ENCODE results near the gene RBM44. TPM values are rescaled to one million over a fixed set of nuclear protein-coding genes. Genes with fewer than 3 reads are reported as not detected.
"Not testable (repeated sequence)": the region's sequence is repeated elsewhere in the genome, so short reads cannot be mapped to it uniquely, and the experiment has no call there.

The RBM44 gene
- total RNA-seq, 1 donor from 2014 or later = 1.2 TPM

DNA sequence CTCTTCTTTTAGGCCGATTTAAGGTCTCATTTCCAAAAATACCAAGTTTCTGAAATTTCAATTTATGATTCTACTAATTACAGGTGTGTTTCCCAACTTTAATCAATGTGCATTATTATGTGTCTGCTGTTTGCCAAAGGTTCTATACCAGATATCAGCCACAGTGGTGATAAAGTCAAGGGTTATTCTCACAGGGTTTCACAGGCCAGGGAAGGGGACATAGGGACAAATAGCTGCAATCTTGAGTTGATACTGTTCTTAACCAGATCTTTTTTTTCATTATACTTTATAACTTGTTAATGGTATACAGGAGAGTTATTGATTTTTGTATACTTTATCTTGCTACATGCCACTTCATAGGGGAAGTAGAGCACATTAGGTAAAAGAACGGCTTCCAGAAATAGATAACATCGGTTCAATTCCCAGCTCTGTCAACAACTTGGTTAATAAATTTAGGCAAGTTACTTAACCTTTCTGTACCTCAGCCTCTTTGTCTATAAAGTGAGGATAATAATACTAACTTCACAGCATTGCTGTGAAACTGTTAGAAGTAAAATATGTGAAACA lies 28.9 kb downstream of the RBM44 start:
- ATAC-seq (no peak), DNase-seq (ENCODE audit: low spot score) (no peak)
- intact Hi-C loops (cut with DNase I) = no loop called here

DNA sequence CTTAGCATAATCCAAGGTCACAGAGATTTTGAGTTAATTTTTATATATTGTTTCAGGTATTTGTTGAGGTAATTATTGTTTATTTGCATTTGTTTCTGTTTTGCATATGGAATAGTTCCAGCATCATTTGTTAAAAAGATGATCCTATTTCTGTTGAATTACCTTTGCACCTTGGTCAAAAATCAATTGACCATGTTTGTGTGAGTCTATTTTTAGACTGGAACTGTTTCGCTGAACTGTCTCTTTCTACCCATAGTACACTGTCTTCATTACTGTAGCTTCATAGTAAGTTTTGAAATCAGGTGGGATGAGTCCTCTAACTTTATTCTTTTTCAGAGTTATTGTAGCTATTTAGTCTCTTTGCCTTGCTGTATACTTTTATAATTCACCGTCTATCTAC lies 31.9 kb downstream of the RBM44 start:
- DNase-seq (ENCODE audit: low spot score) = no peak
- no peak for ATAC-seq
- intact Hi-C loops (cut with DNase I) = no loop called here

DNA sequence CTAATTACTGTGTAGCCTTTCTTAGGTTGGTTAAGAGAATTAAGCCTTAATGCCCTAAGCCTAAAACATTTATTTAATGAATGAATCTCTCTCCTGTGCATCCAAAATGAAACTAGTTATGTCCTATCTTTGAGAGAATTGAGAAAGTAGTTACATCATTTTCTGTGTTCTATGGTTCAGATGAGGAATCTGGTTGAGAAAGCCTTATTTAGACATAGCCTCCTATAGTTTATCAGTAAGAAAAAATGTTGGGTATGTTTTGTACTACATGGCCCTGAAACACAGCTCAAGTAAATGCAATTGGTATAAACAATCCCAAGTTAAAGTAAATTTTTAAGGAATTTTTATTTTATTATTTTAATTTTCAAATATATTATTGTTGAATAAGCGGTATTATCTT lies 35.0 kb downstream of the RBM44 start:
- DNase-seq (ENCODE audit: low spot score) (no peak), ATAC-seq (no peak)
- intact Hi-C loops (cut with DNase I) = no loop called here

DNA sequence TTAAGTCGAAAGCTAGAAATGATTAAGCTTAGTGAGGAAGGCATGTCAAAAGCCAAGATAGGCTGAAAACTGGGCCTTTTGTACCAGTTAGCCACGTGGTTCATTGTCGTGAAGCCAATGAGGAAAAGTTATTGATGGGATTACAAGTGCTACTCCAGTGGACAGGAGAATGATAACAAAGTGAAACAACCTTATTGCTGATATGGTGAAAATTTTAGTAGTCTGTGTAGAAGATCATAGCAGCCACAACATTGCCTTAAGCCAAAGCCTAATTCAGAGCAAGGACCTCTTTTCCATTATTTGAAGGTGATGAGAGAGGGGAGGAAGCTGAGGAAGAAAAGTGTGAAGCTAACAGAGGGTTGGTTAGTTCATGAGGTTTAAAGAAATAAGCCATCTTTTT lies 36.8 kb downstream of the RBM44 start:
- intact Hi-C loops (cut with DNase I) = no loop called here
- DNase-seq (ENCODE audit: low spot score) (no peak), ATAC-seq (no peak)

DNA sequence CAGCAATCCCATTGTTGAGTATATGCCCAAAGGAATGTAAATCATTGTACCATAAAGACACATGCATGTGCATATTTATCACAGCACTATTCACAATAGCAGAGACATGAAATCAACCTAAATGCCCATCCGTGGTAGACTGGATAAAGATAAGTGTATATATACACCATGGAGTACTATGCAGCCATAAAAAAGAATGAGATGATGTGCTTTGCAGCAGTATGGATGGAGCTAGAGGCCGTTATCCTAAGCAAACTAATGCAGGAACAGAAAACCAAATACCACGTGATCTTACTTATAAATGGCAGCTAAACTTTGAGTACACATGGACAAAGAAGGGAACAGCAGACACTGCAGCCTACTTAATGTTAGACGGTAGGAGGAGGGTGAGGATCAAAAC lies 42.5 kb downstream of the RBM44 start:
- ATAC-seq = no peak
- intact Hi-C loops (cut with DNase I) = no loop called here
- no peak for DNase-seq (ENCODE audit: low spot score)

DNA sequence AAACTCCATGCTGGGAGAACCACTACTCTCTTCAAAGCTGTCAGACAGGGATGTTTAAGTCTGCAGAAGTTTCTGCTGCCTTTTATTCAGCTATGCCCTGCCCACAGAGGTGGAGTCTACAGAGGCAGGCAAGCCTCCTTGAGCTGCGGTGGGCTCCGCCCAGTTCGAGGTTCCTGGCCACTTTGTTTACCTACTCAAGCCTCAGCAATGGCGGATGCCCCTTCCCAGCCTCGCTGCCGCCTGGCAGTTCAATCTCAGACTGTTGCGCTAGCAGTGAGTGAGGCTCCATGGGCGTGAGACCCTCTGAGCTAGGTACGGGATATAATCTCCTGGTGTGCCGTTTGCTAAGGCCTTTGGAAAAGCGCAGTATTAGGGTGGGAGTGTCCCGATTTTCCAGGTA lies 50.4 kb downstream of the RBM44 start:
- ATAC-seq; intact Hi-C loops (cut with DNase I); DNase-seq (ENCODE audit: low spot score): not testable (repeated sequence)

DNA sequence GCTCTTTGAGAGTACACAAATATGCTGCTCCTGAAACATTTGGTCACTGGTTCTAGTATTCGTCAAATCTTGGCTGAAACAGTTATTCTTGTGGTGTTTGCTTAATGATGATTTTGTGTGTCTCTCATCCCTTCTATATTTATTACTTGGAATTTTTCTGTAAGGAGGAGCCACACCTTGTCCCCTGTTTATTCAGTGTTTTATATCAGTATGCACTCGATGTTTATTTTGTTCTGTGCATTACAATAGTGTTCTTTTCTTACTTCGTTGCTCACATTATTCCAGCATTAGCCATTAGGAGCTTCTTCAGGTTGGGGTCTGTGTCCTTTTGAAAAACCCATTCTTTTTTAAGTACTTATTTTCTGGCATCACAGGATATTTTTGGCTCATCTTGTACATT lies 55.7 kb downstream of the RBM44 start:
- ATAC-seq = no peak
- intact Hi-C loops (cut with DNase I) = no loop called here
- no peak for DNase-seq (ENCODE audit: low spot score)

DNA sequence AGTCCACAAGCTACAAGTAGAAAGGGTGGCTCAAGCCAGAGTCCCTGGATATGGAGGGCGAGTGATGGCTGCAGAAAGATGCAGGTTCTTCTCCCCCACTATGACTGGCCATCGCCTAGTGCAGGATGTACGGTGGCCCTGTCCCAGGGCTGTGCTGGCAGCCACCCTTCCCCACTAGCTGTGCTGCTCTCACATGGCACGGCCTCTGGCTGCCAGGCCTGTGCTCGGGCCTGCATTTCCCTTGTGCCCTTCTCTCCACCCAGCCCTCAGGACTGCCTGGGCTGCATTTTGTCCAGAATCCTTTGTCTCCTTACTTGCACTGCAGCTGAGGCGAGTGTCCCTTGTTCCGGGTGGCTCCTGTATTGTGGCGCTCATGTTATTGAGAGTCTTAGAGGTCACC lies 59.2 kb downstream of the RBM44 start:
- no peak for DNase-seq (ENCODE audit: low spot score)
- no peak for ATAC-seq
- intact Hi-C loops (cut with DNase I) = loop anchor here (5.0 kb wide), 1 partner anchor 405 kb away; no protein-coding TSS in a partner anchor

DNA sequence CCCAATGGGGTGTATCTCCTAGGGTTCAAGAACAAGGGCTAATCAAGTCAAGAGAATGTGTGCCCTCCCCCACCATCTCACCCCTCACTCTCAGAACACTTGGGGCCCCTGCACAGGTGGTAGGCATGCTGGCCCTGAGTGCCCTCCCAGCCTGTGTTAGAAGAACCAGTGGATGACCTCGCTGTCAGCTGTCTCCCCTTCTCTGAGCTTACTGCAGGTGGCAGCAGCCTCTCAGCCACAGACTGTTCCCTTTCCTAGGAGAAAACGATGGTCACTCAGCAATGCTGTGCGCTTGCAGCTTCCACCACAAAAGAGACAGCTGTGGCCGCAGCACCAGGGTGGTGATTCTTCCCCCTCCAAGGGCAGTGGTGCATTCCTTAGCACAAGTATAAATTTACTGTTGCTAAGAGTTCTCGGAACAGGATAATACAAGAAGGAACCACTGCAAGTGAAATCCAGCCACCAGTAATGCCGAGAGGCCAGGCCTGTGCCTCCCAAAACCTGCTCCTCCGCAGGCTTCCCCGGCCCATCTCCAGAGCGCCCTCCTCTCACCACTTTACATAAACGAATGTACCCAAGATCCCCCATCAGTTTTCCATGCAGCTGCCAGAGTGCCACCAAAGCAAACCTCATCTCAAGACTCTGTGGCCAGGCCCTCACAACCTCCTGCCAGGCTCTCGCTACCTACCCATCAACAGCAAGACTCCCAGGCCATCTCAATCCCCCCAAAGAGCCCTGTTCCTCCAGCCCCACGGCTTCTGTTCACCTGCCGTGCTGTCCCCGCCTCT lies 59.9 kb downstream of the RBM44 start:
- peak; percentile 92 for ATAC-seq
- intact Hi-C loops (cut with DNase I) = loop anchor here (5.0 kb wide), 1 partner anchor 404 kb away; no protein-coding TSS in a partner anchor
- DNase-seq (ENCODE audit: low spot score) = peak; percentile 83

DNA sequence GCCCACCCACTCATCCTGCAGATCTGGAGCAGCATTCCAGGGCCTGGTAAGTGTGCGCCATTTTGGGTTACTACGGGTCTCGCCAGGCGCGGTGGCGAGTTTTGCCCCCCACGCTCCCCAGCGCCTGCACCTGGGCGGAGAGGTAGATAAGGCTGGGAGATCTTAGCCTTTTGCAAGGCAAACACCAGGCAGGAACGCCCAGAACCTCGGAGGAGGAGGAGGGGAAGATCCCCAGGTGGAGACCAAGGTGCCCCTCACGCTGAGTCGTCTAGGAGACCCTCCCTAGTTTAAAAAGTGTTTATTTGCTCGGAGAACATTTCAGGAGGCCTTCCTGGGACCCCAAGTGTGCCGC lies 60.5 kb downstream of the RBM44 start:
- intact Hi-C loops (cut with DNase I) = loop anchor here (5.0 kb wide), 1 partner anchor 403 kb away; no protein-coding TSS in a partner anchor
- DNase-seq (ENCODE audit: low spot score) = peak; percentile 61

DNA sequence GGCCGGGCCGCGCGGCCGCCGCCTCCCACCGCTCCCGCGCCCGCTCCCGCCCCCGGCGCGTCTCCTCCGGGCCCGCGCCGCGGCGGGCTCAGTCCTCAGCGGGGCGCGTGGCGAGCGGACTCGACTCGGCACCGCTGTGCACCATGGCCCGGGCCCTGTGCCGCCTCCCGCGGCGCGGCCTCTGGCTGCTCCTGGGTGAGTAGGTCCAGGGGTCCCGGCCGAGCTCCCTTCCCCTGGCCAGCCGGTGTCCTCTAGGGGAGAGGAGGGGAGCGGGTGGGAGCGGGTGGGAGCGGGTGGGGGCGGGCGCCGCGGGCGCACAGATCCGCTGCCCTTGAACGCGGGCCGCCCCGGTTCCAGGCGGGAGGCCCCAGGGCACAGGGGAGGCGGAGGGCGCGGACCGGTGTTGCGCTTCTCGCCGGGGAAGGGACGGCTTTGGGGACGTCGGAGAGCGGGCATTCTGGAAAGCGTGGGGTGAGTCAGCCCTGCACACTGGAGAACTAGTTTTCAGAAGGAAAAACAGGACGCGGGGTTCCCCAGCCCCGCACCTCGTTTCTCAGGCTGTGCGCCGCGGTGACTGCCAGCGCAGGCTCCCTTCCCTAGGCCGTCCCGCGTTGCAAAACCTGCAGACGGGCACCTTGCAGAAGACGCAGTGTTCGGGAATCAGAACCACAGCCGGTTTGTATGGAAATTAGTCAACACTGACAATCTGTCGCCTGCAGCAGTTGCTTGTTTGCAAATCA lies 61.1 kb downstream of the RBM44 start, which contains the start of gene RAMP1:
Gene RAMP1 (plus strand): TSS at position 91 of the 740 bp plus-strand sequence. CDS start 53 bp downstream, at position 144.
- ATAC-seq = no peak
- intact Hi-C loops (cut with DNase I) = loop anchor here (5.0 kb wide), 1 partner anchor 403 kb away; no protein-coding TSS in a partner anchor
- DNase-seq (ENCODE audit: low spot score) = no peak

More for the DNA sequence above, 60.5 kb downstream of the RBM44 start:
- no peak for ATAC-seq

DNA sequence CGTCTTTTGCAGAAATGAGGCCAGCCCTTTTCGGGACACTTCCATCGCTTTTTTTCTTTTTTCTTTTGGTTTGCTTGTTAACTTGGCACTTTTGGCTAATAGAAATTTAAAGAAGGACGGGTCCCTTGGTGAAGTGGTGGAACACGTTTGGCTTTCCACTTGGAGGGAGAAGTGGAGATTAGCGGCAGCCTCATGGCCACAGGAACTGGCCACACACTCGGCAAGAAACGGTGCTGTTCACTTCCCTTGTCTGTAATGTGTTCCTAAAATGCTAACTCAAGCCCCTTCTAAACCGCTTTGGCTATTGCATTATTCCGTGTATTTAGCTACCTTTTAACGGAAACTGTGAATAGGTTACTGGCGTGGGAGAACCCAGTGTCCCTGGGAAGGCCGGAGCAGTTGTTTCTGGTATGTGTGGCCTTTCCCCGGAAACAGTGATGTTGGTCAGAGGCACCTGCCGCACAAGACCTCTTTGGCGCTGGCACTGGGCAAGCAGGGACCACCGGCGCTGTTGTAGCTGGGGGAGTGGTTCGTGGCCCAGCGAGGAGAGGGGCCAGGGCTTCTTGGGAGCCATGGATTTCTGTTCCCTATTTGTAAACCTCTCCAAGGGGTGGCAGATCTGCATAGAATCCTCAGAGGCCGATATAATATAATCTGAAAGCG lies 61.8 kb downstream of the RBM44 start:
- ATAC-seq = no peak
- DNase-seq (ENCODE audit: low spot score) = no peak
- intact Hi-C loops (cut with DNase I) = no loop called here

DNA sequence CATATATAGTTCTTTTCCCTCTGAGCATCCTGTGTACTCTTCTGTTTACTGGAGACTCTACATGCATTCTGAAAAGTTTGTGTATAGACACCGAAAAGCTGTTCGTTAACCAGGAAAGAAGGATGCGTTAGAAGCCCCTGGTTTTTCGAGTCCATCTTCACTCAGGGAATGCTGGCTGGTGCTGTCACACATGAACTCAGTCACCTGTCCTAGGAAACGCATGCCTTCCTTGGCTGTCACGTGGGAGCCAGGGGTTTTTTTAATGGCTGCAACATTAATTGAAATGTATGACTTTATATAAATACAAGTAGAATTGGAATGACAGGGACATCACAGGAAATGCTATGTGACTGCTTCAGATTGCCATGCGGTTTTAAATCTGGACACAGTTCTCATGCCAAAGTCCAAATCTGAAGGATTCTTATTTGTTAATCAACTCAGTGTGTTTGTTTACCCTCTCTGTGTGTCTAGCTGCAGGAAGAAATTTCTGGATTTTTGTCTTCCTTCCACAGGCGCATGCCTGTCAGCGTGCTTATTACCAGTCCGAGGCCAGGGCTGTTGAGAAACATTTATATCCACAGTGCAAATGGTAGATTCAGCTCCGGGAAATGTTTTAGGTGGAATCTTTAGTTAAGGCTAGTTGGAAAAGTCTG lies 63.4 kb downstream of the RBM44 start:
- intact Hi-C loops (cut with DNase I) = no loop called here
- no peak for DNase-seq (ENCODE audit: low spot score)

DNA sequence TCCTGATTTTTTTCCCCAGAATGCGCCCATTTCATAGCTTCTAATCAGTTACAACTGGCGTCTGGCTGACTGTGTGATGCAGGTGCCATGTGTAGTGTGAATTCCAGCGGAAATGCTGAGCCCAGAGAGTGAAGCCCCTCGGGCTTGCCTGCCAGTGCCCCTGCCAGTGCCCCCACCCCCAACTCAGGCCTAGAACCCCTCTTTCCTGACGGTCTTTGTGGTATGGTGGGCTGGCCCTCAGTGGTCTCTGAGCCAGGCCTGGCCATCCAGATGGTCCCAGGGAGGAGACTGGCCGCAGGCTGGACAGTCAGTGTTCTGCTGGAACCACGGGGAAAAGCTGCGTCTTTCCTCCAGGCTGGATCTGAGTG lies 63.9 kb downstream of the RBM44 start:
- intact Hi-C loops (cut with DNase I) = no loop called here
- ATAC-seq (no peak), DNase-seq (ENCODE audit: low spot score) (no peak)

More for the DNA sequence above, 63.4 kb downstream of the RBM44 start:
- no peak for ATAC-seq

DNA sequence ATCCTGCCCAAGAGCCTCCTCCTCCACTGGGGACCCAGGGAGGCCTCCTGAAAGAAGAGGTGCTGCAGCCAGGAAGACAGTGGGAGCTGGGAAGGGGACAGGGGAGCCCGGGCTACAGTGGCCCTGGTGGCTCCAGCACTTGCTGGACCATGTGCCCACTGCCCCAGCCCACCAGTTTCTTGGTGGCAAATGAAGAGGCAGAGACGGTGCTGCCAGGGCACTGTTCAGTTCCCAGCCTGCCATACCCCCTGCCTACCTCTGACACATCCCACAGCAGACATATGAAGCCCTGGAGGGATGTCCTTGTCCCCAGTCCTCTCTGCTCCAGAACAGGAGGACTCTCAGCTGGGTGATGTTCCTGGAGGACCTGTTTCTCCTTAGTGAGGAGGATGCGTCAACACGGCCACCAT lies 64.5 kb downstream of the RBM44 start:
- intact Hi-C loops (cut with DNase I) = no loop called here

DNA sequence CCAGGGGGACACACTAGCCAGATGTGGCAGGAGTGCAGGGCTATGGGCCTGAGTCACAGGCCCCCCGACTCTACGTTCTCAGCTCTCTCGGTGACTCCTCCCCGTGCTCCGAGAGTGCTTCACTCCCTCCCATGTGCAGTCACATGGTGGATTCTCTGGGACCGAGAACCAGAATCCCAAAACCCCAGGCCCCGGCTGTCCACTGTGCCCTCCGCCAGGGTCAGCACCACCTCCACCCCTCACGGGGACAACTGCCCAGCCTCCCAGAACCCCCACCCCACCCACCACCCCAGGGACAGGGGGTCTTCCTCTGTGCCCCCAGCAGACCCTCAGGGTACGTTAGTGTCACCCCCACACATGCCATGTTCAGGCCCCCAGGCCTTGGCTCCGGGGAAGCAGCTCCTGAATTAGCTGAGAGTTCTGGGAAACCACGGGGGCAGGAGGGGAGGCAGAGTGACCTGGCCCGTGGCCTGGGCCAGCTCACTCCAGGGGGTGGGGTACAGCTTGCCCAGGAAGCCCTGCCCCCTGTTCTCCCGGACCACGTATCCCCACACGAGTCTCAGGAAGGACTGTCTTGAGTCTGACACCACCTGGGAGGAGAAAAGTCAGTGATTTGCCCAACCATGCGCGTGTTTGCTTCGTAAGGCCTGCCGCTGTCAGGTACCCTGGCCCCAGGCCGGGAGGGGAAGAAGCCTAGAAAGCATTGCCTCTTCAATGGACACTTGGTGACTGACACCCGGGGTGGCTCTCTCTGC lies 65.3 kb downstream of the RBM44 start:
- intact Hi-C loops (cut with DNase I) = no loop called here
- ATAC-seq = peak; percentile 27
- DNase-seq (ENCODE audit: low spot score) = no peak

More for the DNA sequence above, 64.5 kb downstream of the RBM44 start:
- no peak for DNase-seq (ENCODE audit: low spot score)
- ATAC-seq = no peak

DNA sequence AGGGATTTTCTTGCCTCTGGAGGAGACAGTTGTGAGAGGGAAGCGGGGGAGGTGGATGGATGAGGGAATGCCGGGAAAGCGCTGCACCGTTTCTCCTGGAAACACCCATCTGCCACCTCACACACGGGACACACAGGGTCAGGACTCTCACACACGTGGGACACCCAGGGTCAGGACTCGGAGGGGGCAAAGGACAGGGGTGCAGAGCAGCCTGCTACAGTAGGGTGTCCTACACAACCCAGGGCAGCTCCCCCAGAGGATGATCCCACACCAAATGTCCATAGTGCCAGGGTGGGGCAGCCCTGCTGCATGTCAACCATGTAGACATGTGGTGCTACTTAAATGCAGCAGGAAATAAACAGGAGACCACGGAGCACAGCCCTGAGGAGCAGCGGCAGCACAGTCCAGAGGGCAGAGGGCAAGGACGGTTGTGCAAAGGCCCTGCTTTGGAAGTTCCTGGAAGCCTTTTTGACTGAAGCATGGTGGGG lies 65.9 kb downstream of the RBM44 start:
- ATAC-seq (no peak), DNase-seq (ENCODE audit: low spot score) (no peak)
- intact Hi-C loops (cut with DNase I) = no loop called here

Measured in sciatic nerve (tissue), 2 donors.